Gastroesophageal sphincter (tissue), 4 donors: ENCODE measurements around the gene PSRC1. TPM values are rescaled to one million over a fixed set of nuclear protein-coding genes. Genes with fewer than 3 reads are reported as not detected.

Experiments used
- ATAC-seq: fragments of 150-250 bp; one replicate; pipeline ENCODE4 v1.9.1; 2016; ENCODE audit warnings: mild to moderate bottlenecking, moderate library complexity
- H3K27ac ChIP-seq, 4 donors: fragments of 200-600 bp; sonication (generic) in 3 of 4; 1 replicate in 3 of 4; 2 replicates in 1 of 4; pipeline ENCODE4 v1.5.1; 2016 to 2019
- H3K27me3 ChIP-seq: fragments of 200-600 bp; sonication (generic); one replicate; pipeline ENCODE4 v1.5.1; 2019
- H3K36me3 ChIP-seq, 2 donors: fragments of 200-600 bp; sonication (generic); one replicate each; pipeline ENCODE4 v1.5.1; 2019; ENCODE audit warnings: control low read depth in 1 of 2
- H3K4me1 ChIP-seq, 3 donors: fragments of 200-600 bp; sonication (generic); 1 replicate in 2 of 3; 2 replicates in 1 of 3; pipeline ENCODE4 v1.5.1; 2016 to 2019; ENCODE audit warnings: control low read depth in 2 of 3
- H3K4me3 ChIP-seq, 2 donors: fragments of 200-600 bp; sonication (generic); one replicate each; pipeline ENCODE4 v1.5.1; 2019; ENCODE audit warnings: mild to moderate bottlenecking in 1 of 2, moderate library complexity in 1 of 2
- H3K9me3 ChIP-seq, 3 donors: fragments of 200-600 bp; sonication (generic); one replicate each; pipeline ENCODE4 v1.5.1; 2017 to 2019; ENCODE audit warnings: control low read depth in 2 of 3
- EP300 ChIP-seq: sonication (generic); formaldehyde crosslinking; IDR thresholded peaks from one replicate; pipeline ENCODE4 v1.6.1; 2017; ENCODE audit warnings: antibody characterized with exemption, mild to moderate bottlenecking
- POLR2A ChIP-seq, 2 donors: fragments of 450-650 bp; IDR thresholded peaks; one replicate each; pipeline ENCODE4 v1.6.1; 2017; ENCODE audit warnings: antibody characterized with exemption in 2 of 2, mild to moderate bottlenecking in 2 of 2, moderate library complexity in 1 of 2
- POLR2AphosphoS5 ChIP-seq: sonication (generic); formaldehyde crosslinking; IDR thresholded peaks from one replicate; pipeline ENCODE4 v1.6.1; 2017; ENCODE audit warnings: antibody characterized with exemption
- WGBS, 2 donors: methylation state at CpG; one replicate each; pipeline ENCODE4 v1.1.5; 2018; ENCODE audit warnings: low coverage in 1 of 2; 5-methylcytosine and 5-hydroxymethylcytosine counted together
- total RNA-seq, 4 donors: library from RNA; depleted of rRNA; stranded (reverse); fragments of >200 nt; gene quantifications; one replicate each; pipeline ENCODE4 v1.1.0, GENCODE V29; 2016
- TF ChIP-seq, protein P1 (sequence below), 4 experiments: fragments of 200-600 bp in 2 of 4; fragments of 450-650 bp in 2 of 4; sonication (generic) in 1 of 4; IDR thresholded peaks; one replicate each; pipeline ENCODE4 v1.5.1; 2017 to 2019; ENCODE audit warnings: antibody characterized with exemption in 4 of 4, mild to moderate bottlenecking in 2 of 4, moderate library complexity in 2 of 4

The PSRC1 gene
- total RNA-seq, 4 donors from 2014 or later, result 6.9 to 26.9 (median 10.3) TPM

GRCh38 chr1:109265741-109266330 lies 17.1 kb downstream of the PSRC1 start:
- H3K4me1 ChIP-seq, result peaks cover 0 to 18% (median 0%) of the 10 kb centered on the region in 3 donors
- no peak for ATAC-seq
- H3K27me3 ChIP-seq, result no peaks in the 10 kb centered on the region
- peaks cover 0 to 83% of the 10 kb centered on the region in 2 donors for H3K36me3 ChIP-seq
- TF ChIP-seq POLR2AphosphoS5 (no peak), EP300 (no peak), POLR2A (IDR thresholded peaks at IDR 0.05) (no peak)
- TF ChIP-seq, protein P1, sequence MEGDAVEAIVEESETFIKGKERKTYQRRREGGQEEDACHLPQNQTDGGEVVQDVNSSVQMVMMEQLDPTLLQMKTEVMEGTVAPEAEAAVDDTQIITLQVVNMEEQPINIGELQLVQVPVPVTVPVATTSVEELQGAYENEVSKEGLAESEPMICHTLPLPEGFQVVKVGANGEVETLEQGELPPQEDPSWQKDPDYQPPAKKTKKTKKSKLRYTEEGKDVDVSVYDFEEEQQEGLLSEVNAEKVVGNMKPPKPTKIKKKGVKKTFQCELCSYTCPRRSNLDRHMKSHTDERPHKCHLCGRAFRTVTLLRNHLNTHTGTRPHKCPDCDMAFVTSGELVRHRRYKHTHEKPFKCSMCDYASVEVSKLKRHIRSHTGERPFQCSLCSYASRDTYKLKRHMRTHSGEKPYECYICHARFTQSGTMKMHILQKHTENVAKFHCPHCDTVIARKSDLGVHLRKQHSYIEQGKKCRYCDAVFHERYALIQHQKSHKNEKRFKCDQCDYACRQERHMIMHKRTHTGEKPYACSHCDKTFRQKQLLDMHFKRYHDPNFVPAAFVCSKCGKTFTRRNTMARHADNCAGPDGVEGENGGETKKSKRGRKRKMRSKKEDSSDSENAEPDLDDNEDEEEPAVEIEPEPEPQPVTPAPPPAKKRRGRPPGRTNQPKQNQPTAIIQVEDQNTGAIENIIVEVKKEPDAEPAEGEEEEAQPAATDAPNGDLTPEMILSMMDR (IDR thresholded peaks at IDR 0.05), result no peak
- no peaks in the 10 kb centered on the region for H3K9me3 ChIP-seq
- H3K27ac ChIP-seq, result no peak overlapping the region
- 88 to 100% methylated on average over 1 to 4 of the region's 13 CpGs for WGBS, 2 donors
- H3K4me3 ChIP-seq, result no peak overlapping the region

DNA sequence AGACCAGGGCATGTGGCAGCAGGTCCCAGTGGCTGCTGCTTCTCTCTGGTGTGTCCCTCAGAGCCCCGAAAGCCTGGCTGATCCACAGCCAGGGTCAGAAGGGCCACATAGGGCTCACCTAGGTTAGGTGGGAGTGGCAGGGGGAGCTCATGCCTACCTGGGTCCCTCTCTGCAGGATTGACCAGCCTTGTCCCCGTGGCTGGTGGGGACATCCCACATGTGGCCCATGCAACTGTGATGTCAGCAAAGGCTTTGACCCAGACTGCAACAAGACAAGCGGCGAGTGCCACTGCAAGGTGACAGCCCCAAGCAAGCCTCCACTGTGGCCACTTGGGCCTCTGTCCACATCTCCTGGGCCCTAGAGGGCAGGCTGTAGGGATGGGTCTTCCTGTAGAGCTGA lies 17.9 kb downstream of the PSRC1 start:
- no peak for ATAC-seq
- no CpG with 5 or more reads among the region's 4 CpGs for WGBS, 2 donors
- TF ChIP-seq POLR2A (IDR thresholded peaks at IDR 0.05), result no peak
- TF ChIP-seq POLR2AphosphoS5, result no peak
- no peak for TF ChIP-seq EP300
- TF ChIP-seq, protein P1 (IDR thresholded peaks at IDR 0.05), result no peak
- Histone ChIP-seq H3K4me1 (peaks cover 0 to 18% (median 0%) of the 10 kb centered on the region in 3 donors), H3K27me3 (no peaks in the 10 kb centered on the region), H3K36me3 (peaks cover 0 to 81% of the 10 kb centered on the region in 2 donors), H3K4me3 (no peak overlapping the region), H3K9me3 (no peaks in the 10 kb centered on the region), H3K27ac (no peak overlapping the region)

- no peak overlapping the region for H3K27ac ChIP-seq
Measured at GRCh38 chr1:109264379-109264755, 18.6 kb downstream of the PSRC1 start.

GRCh38 chr1:109263597-109264378 lies 19.2 kb downstream of the PSRC1 start:
- peak; percentile 90 for ATAC-seq
- Histone ChIP-seq H3K36me3 (peaks cover 0 to 79% of the 10 kb centered on the region in 2 donors), H3K4me3 (no peak overlapping the region), H3K4me1 (peaks cover 0 to 18% (median 0%) of the 10 kb centered on the region in 3 donors), H3K27me3 (no peaks in the 10 kb centered on the region), H3K9me3 (no peaks in the 10 kb centered on the region), H3K27ac (peak overlapping the region in 3 of 4 donors; percentile 28 to 61 (median 54))
- TF ChIP-seq POLR2AphosphoS5 (peak; percentile 9), EP300 (no peak)
- TF ChIP-seq, protein P1 (IDR thresholded peaks at IDR 0.05), result peak in 3 of 4 experiments; percentile 95 to 100 (median 100)
- 20 to 40% methylated on average over 2 of the region's 29 CpGs for WGBS, 2 donors

More at GRCh38 chr1:109264379-109264755, 18.6 kb downstream of the PSRC1 start:
- ATAC-seq, result no peak
- 80% methylated on average over 1 of the region's 9 CpGs; no CpG with 5 or more reads in 1 of the 2 donors for WGBS, 2 donors
- Histone ChIP-seq H3K4me3 (no peak overlapping the region), H3K9me3 (no peaks in the 10 kb centered on the region), H3K27me3 (no peaks in the 10 kb centered on the region), H3K4me1 (peaks cover 0 to 18% (median 0%) of the 10 kb centered on the region in 3 donors), H3K36me3 (peaks cover 0 to 79% of the 10 kb centered on the region in 2 donors)
- TF ChIP-seq POLR2AphosphoS5 (no peak), POLR2A (IDR thresholded peaks at IDR 0.05) (no peak), EP300 (no peak)
- TF ChIP-seq, protein P1 (IDR thresholded peaks at IDR 0.05), result no peak
